ENCODE data around the gene SORBS1. TPM values are rescaled to one million over a fixed set of nuclear protein-coding genes. Genes with fewer than 3 reads are reported as not detected.
A peak's percentile ranks its signal among the peaks of the same experiment; 100 is the strongest.

SORBS1 gene
- total and polyA plus RNA-seq, 2 of the 13 experiments (the other 11 are each of a cell fraction or from before 2014, with no cell fraction given) = 16.8 to 39.8 TPM

GRCh38 chr10:95335933-95336699 is 225.1 kb downstream of the SORBS1 start (continued):
- TF ChIP-seq ZNF281 (CRISPR knock-in tag; IDR thresholded peaks at IDR 0.05; ENCODE audit: borderline replicate concordance) (peak; percentile 19; the same call in 1 of the 2 replicates), FOSL1 (CRISPR knock-in tag; IDR thresholded peaks at IDR 0.05; ENCODE audit: borderline replicate concordance) (no peak), ZNF773 (CRISPR knock-in tag; IDR thresholded peaks at IDR 0.05; ENCODE audit: borderline replicate concordance) (no peak), BORCS8-MEF2B (CRISPR knock-in tag; IDR thresholded peaks at IDR 0.05) (no peak), ZNF282 (IDR thresholded peaks at IDR 0.05; ENCODE audit: partially characterized antibody) (no peak), RERE (CRISPR knock-in tag; IDR thresholded peaks at IDR 0.05; ENCODE audit: low read depth) (no peak), MAF1 (CRISPR knock-in tag; IDR thresholded peaks at IDR 0.05; ENCODE audit: borderline replicate concordance) (no peak), IKZF1 (IDR thresholded peaks at IDR 0.05) (no peak), ZNF557 (CRISPR knock-in tag; IDR thresholded peaks at IDR 0.05) (no peak), HOXA3 (CRISPR knock-in tag; IDR thresholded peaks at IDR 0.05) (no peak), FOSL2 (CRISPR knock-in tag; IDR thresholded peaks at IDR 0.05) (peak; percentile 47; the same call in 1 of the 2 replicates), AFF4 (CRISPR knock-in tag; IDR thresholded peaks at IDR 0.05) (no peak), ZNF556 (CRISPR knock-in tag; IDR thresholded peaks at IDR 0.05; ENCODE audit: borderline replicate concordance) (no peak), ZNF101 (CRISPR knock-in tag; IDR thresholded peaks at IDR 0.05; ENCODE audit: borderline replicate concordance, low read depth) (no peak), NFYC (CRISPR knock-in tag; IDR thresholded peaks at IDR 0.05) (no peak), ZNF776 (CRISPR knock-in tag; IDR thresholded peaks at IDR 0.05) (no peak), ARHGAP35 (CRISPR knock-in tag; IDR thresholded peaks at IDR 0.05; ENCODE audit: borderline replicate concordance) (no peak)
